Right lung (tissue), 5 donors: ENCODE measurements around the gene HIPK2. TPM values are rescaled to one million over a fixed set of nuclear protein-coding genes. Genes with fewer than 3 reads are reported as not detected.

Experiments
- DNase-seq, 2 donors: peaks; one replicate each; pipeline ENCODE4 v3.0.0-alpha.2; 2013
- polyA plus RNA-seq, 5 donors: library from polyadenylated mRNA; unstranded; fragments of 120-200 nt; gene quantifications; one replicate each; pipeline versions ENCODE4 v1.2.1 to v1.2.3, GENCODE V29; 2013; ENCODE audit warnings: inconsistent platforms in 1 of 5, low replicate concordance in 1 of 5; ENCODE audit not compliant: insufficient read length in 5 of 5, insufficient read depth in 1 of 5

The HIPK2 gene
- polyA plus RNA-seq, 5 donors: 17.6 to 30.1 (median 24.5) TPM

DNA sequence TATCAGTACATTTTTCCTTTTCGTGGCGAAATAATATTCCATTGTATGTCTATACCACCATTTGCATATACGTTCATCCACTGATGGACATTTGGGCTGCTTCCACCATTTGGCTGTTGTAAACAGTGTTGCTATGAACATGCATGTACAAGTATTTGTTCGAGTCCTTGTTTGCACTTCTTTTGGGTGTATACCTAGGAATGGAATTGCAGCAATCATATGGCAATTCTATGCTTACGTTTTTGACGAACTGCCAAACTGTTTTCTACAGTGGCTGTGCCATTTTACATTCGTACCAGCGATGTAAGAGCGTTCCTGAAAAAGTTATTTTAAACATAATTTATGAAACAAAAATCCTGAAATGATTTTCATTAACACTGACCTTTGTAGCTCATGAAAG is 79.5 kb downstream of the HIPK2 start:
- DNase-seq: no peak

GRCh38 chr7:139697056-139697455 is 80.7 kb downstream of the HIPK2 start:
- no peak for DNase-seq

- DNase-seq: no peak
These were observed 81.2 kb downstream of the HIPK2 start for GRCh38 chr7:139696552-139696951.

DNA sequence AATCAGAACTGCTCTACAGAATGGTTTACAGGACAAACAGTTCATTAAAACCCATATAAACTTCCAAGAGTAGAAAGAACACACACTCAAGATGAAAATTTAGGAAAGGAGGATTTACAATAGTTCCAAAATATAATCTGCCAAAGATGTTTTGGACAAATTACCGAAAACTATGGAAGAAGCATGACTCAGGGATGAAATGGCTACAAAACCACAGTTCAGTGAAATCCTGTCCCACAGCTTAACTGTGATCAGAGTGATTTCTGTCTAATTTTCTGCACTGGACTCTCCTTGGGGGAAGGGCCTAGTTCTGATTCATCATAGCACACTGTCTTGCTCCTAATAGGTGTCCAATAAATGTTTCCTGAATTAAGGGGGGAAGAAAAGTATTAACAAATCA is 82.2 kb downstream of the HIPK2 start:
- no peak for DNase-seq

DNA sequence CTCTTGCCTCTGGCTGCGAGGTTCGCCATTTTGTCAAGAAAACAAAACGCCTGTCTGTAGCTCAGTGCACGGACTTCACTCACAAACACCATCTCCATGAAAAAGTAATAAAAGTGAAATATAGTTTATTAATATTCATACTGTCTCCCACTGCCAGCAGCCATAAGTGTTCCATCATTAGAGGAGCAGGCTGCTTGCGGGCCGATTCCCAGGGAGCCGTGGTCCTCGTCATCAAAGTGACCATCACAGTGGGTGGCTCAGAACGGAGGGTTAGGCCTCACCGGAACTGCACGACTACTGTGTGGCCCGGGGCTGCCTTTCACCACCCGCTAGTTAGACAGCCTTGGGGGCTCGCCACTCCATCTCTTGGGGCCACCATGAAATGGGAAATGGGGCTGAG is 82.7 kb downstream of the HIPK2 start:
- no peak for DNase-seq

- no peak for DNase-seq
These were observed 83.5 kb downstream of the HIPK2 start for GRCh38 chr7:139694389-139694676.

- DNase-seq: no peak
These were observed 84.0 kb downstream of the HIPK2 start for GRCh38 chr7:139693651-139694388.

- DNase-seq: no peak
These were observed 85.1 kb downstream of the HIPK2 start for GRCh38 chr7:139692723-139693122.

- DNase-seq: no peak
These were observed 86.5 kb downstream of the HIPK2 start for GRCh38 chr7:139691253-139691781.

DNA sequence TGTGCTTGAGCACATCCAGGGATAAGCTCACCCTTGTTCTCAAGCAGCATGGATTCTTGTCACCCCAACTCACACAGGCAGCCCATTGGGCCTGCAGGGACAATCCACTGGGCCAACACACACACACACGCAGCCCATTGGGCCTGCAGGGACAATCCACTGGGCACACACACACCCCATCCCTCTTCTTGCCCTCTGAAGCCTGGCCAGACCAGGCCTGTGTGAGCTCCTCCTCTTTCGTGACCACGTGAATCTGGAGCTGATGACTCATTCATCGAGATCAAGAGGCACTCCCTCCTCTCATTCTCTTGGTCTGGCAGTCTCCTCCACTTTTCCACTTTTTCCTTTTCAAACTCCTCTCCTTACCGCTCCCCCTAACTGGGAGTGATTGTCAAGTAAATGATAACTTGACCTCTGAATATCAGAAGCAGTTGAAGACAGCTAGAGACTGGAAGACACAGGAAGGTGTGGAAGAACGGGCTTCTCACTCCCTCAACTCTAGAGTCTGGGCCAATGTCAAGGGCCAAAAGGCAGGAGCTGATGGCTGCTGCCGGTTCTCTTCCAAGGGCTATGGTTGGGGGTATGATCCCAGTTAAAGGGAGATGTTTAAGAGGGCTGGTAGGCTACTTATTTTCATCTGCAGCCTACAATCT is 89.7 kb downstream of the HIPK2 start:
- no peak for DNase-seq

DNA sequence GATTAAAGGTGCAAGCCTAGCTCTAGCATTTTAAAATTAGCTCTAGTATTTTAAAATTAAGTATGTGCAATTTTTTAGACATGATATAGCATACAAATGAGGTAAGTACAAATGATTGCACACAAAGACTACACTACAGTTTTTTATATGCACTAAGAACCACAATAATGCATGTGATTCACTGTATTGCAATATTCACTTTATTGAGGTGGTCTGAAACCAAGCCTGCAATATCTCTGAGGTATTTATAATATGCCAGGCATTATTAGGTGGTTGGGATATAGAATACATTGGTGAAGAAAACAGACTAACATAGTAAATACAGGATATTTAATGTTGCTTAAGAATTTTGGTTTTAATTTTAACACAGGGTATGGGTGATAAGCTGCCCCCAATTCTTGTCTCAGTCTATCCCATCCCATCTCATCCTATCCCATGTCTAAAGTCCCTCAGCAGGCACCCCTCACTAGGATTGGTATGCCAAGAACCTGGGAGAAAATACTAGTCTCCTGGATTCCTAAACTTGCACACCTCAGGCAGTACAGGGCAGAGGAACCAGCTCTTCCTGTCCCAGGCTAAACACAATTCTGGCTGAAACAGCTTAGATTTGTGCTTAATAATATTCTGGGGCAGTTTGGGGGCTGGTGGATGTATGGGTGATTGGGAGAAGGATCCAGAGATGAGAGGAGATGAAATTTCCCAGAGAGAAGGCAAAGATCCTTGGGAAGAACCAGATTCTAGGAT is 90.4 kb downstream of the HIPK2 start:
- DNase-seq: no peak

DNA sequence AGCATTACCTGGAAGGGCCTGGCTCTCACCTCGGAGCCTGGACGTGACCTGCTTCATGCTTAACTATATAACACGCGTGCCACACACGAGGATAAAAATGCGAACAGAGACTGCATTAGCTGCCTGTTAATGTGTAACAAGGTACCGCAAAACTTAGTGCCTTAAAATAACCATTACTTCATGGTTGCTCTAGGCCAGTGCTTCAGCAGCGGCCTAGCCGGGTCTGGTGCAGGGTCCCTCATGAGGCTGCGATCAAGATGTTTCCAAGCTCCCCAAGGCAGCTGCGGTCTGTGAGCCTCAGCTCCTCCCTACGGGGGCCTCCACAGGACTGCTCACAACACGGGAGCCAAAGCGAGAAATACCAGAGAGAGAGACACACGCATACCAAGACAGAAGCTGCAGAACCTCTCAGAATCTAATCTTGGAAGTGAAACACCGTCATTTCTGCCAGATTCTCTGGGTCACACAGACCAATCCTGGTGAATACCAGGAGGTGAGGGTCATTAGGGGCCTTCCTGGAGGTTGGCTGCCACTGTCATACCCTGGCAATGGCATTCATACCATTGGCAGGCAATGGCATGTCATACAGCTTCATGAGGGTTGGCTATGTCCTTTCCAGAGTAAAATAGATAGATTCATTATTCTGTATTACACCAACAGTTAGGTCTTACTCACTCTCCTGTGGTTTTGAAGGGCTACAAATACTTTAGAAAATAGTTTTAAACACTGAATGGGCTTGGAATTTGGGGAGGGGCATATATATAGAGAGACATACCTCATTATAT is 94.5 kb downstream of the HIPK2 start:
- no peak for DNase-seq

GRCh38 chr7:139682136-139683013 is 95.4 kb downstream of the HIPK2 start:
- DNase-seq: no peak

- no peak for DNase-seq
These were observed 96.0 kb downstream of the HIPK2 start for GRCh38 chr7:139681812-139682135.

- DNase-seq: no peak
These were observed 96.4 kb downstream of the HIPK2 start for GRCh38 chr7:139681463-139681755.

DNA sequence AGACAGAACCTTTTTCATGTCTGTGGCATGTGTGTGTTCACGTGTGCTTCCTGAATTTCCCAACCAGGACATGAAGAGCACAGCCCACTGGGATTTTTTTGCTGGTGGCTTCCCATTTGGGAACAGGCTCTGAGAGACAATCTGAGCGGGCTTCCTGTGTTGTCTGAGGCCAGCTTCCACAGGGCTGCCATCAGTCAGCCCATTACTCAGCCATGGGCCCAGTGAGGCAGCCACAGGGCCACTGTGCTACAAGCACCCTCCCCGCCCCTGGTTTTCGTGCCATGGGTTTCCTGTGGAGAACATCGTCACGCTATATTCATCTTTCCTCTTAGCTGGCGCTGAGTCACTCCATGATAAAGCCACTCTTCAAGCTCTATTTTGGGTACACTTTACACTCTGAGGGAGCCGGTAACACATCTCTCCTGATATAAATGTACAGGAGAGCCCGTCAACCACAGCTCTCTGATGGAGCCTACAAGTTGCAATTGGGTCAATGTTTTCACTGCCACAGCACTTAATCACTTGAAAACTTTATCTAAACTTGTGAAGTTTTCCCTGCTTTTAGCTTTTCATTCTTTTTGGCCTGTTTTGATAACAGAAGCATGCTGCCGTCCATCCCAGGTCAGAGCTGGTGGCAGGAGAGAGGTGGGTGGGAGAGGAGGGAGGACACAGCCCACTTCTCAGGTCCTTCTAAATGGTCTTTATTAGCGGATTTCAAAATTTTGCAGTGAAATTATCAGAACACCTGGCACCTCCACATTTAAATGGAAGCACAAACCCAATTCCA is 96.9 kb downstream of the HIPK2 start:
- no peak for DNase-seq

DNA sequence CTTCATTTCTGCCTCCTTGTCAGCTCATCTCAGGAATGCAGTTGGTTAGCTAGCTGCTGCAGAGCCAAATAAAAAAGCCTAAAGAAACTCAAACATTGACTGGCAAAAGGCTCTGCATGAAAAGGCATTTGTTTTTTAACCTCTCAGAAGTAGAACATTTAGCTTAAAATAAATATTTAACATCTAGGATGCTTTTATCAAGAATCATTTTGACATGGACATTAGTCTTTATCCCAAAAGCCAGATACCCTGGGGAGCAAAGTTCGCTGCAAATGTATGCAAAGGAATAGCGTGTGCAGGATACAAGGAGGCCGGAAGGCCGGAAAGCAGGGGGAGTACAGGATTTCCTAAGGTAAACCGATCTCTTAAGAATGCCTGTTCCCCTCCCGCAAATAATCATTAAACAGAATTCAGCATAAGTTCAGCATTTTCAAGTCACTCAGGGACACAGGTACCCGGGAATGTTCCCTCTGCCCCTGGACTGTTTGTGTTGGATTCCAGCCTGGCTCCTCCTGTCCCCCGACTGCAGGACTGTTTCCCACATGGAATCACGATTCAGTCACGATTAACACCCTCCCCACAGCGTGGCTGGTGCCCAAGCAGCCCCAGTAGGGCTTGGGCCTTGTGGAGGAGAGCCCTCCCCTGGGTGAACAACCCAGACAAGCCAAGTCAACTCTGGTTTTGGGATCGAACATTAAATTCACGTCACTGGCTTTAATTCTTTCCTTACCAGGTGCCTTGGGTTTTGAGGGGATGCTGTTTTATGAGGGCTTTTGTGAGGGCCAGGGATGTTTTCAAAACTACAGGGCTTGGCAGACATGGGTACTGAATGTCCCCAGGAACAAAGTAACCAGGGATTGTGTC is 97.8 kb downstream of the HIPK2 start:
- DNase-seq: no peak

DNA sequence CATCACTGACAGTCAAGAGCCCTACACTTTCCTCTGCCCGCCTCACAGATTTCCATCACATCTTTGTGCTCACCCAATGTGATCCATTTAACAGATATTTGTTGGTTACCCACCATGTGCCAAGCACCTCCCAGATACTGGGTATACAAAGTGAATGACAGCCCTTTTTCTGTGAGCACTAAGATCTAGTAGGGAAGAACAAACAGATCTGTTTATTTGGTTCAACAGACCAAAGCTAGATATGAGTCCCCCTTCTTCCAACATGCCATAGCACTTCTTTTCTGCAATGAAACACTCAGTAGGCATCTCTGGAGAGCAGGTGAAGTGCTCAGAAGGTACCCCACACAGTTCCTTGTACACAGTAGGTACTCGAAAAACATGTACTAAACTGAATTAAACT is 101.4 kb downstream of the HIPK2 start:
- no peak for DNase-seq
